Right lobe of liver (tissue), 6 donors: ENCODE measurements around the gene STK16. TPM values are rescaled to one million over a fixed set of nuclear protein-coding genes. Genes with fewer than 3 reads are reported as not detected.

Source experiments
- ATAC-seq, 4 donors: fragments of 200-7000 bp; cut with Tn5 transposase; one replicate each; pipeline ENCODE4 v1.9.1; 2020; ENCODE audit warnings: mild to moderate bottlenecking in 4 of 4, moderate library complexity in 4 of 4
- DNase-seq, 3 donors: peaks; one replicate each; pipeline ENCODE4 v3.0.0-alpha.2; 2020
- H3K27ac ChIP-seq, 3 donors: fragments of 200-600 bp; one replicate each; pipeline ENCODE4 v1.8.0; 2022
- H3K27me3 ChIP-seq, 2 donors: fragments of 200-600 bp; one replicate each; pipeline ENCODE4 v1.8.0; 2022
- H3K36me3 ChIP-seq, 4 donors: fragments of 200-600 bp; sonication (generic) in 1 of 4; one replicate each; pipeline versions ENCODE4 v1.5.1 to v1.8.0; 2017 to 2022; ENCODE audit warnings: control low read depth in 1 of 4
- H3K4me1 ChIP-seq, 4 donors: fragments of 200-600 bp; sonication (generic) in 1 of 4; one replicate each; pipeline versions ENCODE4 v1.5.1 to v1.8.0; 2017 to 2022; ENCODE audit warnings: control low read depth in 1 of 4
- H3K4me3 ChIP-seq, 3 donors: fragments of 200-600 bp; one replicate each; pipeline ENCODE4 v1.8.0; 2022
- H3K9me3 ChIP-seq, 4 donors: fragments of 200-600 bp; sonication (generic) in 1 of 4; one replicate each; pipeline versions ENCODE4 v1.5.1 to v1.8.0; 2017 to 2022; ENCODE audit warnings: control low read depth in 1 of 4
- CTCF ChIP-seq, 4 donors: fragments of 200-600 bp in 3 of 4; fragments of 450-650 bp in 1 of 4; IDR thresholded peaks; one replicate each; pipeline versions ENCODE4 v1.5.1 to v1.8.0; 2016 to 2022; ENCODE audit warnings: antibody characterized with exemption in 4 of 4, mild to moderate bottlenecking in 2 of 4
- POLR2A ChIP-seq: fragments of 450-650 bp; IDR thresholded peaks from one replicate; pipeline ENCODE4 v1.6.1; 2017; ENCODE audit warnings: antibody characterized with exemption, mild to moderate bottlenecking
- WGBS: methylation state at CpG from one replicate; pipeline ENCODE4 v1.1.6; 2018; ENCODE audit warnings: low coverage, low lambda C conversion rate; ENCODE audit not compliant: insufficient coverage; ENCODE audit errors: missing lambda C conversion rate; 5-methylcytosine and 5-hydroxymethylcytosine counted together
- intact Hi-C, 2 donors: fragments of 100-400 bp; cut with DNase I; formaldehyde crosslinking; loops; one replicate each; pipeline versions ENCODE4 v1.11.2 to v1.14.1; 2022
- total RNA-seq, 6 experiments: library from RNA; depleted of rRNA in 2 of 6; stranded (reverse); fragments of >200 nt in 2 of 6; fragmentation: NEBNext Ultra II Directional in 3 of 6; extraction: Animal tissue kit (Norgen Biotek cat#: 25700) in 3 of 6; gene quantifications; one replicate each; pipeline versions ENCODE4 v1.1.0 to v1.2.4, GENCODE V29; 2016 to 2023
- donor health status: DM: no; HTN: yes; CAD: no.
- donor health status: DM: no; HTN: no; CAD: no.
- donor health status: DM: no; HTN: no; CAD: no.
- donor health status: DM: no; HTN: yes; CAD: no.
- donor health status: DM: no; HTN: yes; CAD: no.

STK16 gene
- total RNA-seq, 6 experiments from 2014 or later, result 17.7 to 28.1 (median 21.9) TPM

GRCh38 chr2:219220652-219221402, 24.5 kb upstream of the STK16 start:
- H3K27ac ChIP-seq, result no peak overlapping the region
- no peak overlapping the region for H3K4me3 ChIP-seq
- no peak for ATAC-seq
- H3K27me3 ChIP-seq, result no peaks in the 10 kb centered on the region
- H3K9me3 ChIP-seq, result no peaks in the 10 kb centered on the region
- peaks cover 0 to 23% (median 11%) of the 10 kb centered on the region in 4 donors for H3K4me1 ChIP-seq
- peaks cover 17 to 58% (median 34%) of the 10 kb centered on the region in 4 donors for H3K36me3 ChIP-seq
- DNase-seq, result no peak
- intact Hi-C loops, result loop anchor here in 1 of 2 donors (10.0 kb wide), 1 partner anchor 74 kb away; no protein-coding TSS in a partner anchor
- no peak for TF ChIP-seq CTCF (IDR thresholded peaks at IDR 0.05)
- no peak for TF ChIP-seq POLR2A
- WGBS, result 82% methylated on average over 9 of the region's 19 CpGs

GRCh38 chr2:219221957-219222518, 23.2 kb upstream of the STK16 start:
- H3K27ac ChIP-seq, result no peak overlapping the region

GRCh38 chr2:219223831-219224610, 21.3 kb upstream of the STK16 start:
- Histone ChIP-seq H3K36me3 (peaks cover 17 to 64% (median 35%) of the 10 kb centered on the region in 4 donors), H3K27me3 (no peaks in the 10 kb centered on the region), H3K9me3 (no peaks in the 10 kb centered on the region), H3K27ac (no peak overlapping the region), H3K4me1 (peaks cover 0 to 16% (median 3%) of the 10 kb centered on the region in 4 donors), H3K4me3 (no peak overlapping the region)
- intact Hi-C loops, result loop anchor here in 1 of 2 donors (10.0 kb wide), 1 partner anchor 71 kb away; no protein-coding TSS in a partner anchor
- ATAC-seq, result no peak
- no peak for TF ChIP-seq CTCF (IDR thresholded peaks at IDR 0.05)
- 77% methylated on average over 9 of the region's 31 CpGs for WGBS
- DNase-seq, result no peak

More at GRCh38 chr2:219221957-219222518, 23.2 kb upstream of the STK16 start:
- H3K9me3 ChIP-seq, result no peaks in the 10 kb centered on the region
- H3K27me3 ChIP-seq, result no peaks in the 10 kb centered on the region
- 100% methylated on average over 2 of the region's 16 CpGs for WGBS
- no peak for ATAC-seq
- TF ChIP-seq CTCF (IDR thresholded peaks at IDR 0.05), result no peak
- no peak for TF ChIP-seq POLR2A
- DNase-seq, result no peak
- H3K36me3 ChIP-seq, result peaks cover 17 to 64% (median 34%) of the 10 kb centered on the region in 4 donors
- H3K4me3 ChIP-seq, result no peak overlapping the region
- intact Hi-C loops, result loop anchor here in 1 of 2 donors (10.0 kb wide), 1 partner anchor 73 kb away; no protein-coding TSS in a partner anchor
- H3K4me1 ChIP-seq, result peaks cover 0 to 22% (median 11%) of the 10 kb centered on the region in 4 donors

GRCh38 chr2:219225350-219225749, 19.9 kb upstream of the STK16 start:
- H3K27ac ChIP-seq, result no peak overlapping the region

More at GRCh38 chr2:219225350-219225749, 19.9 kb upstream of the STK16 start:
- H3K9me3 ChIP-seq, result no peaks in the 10 kb centered on the region
- H3K4me1 ChIP-seq, result peaks cover 0 to 10% (median under 1%) of the 10 kb centered on the region in 4 donors
- ATAC-seq, result no peak
- WGBS, result 75% methylated on average over 3 of the region's 3 CpGs
- no peak for DNase-seq
- H3K27me3 ChIP-seq, result no peaks in the 10 kb centered on the region
- no peak overlapping the region for H3K4me3 ChIP-seq
- intact Hi-C loops, result loop anchor here in 1 of 2 donors (10.0 kb wide), 1 partner anchor 69 kb away; no protein-coding TSS in a partner anchor
- TF ChIP-seq POLR2A (no peak), CTCF (IDR thresholded peaks at IDR 0.05) (no peak)
- H3K36me3 ChIP-seq, result peaks cover 17 to 61% (median 32%) of the 10 kb centered on the region in 4 donors
